Activated gamma-delta T cell (primary cell): ENCODE results near the gene KRT79.

Experiments
- DNase-seq: peaks from one replicate; lab custom pipeline; 2025; lab: John Stamatoyannopoulos, UW

KRT79 gene

GRCh38 chr12:52819731-52820510 lies 14.2 kb downstream of the KRT79 start:
- no peak for DNase-seq

GRCh38 chr12:52818887-52819420 lies 15.2 kb downstream of the KRT79 start:
- no peak for DNase-seq

DNA sequence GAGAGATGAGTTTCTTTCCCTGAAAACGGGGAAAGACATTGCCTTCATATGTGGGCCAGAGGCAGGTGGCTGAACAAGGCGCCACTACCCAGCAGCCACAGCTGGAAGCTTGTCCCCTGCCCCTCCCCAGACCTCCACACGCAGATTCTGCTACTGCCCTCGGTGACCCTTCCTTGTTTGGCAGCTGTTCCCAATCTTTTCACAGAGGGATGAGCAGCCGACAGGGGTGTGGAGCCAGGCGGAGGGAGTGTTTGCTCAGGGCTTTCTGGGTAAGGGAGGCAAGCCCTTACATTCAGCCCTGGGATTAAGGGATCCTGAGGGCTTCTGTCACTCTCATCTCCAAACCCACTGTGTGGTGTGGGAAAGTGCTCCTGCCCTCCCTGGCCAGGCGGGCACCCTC lies 15.7 kb downstream of the KRT79 start:
- no peak for DNase-seq

DNA sequence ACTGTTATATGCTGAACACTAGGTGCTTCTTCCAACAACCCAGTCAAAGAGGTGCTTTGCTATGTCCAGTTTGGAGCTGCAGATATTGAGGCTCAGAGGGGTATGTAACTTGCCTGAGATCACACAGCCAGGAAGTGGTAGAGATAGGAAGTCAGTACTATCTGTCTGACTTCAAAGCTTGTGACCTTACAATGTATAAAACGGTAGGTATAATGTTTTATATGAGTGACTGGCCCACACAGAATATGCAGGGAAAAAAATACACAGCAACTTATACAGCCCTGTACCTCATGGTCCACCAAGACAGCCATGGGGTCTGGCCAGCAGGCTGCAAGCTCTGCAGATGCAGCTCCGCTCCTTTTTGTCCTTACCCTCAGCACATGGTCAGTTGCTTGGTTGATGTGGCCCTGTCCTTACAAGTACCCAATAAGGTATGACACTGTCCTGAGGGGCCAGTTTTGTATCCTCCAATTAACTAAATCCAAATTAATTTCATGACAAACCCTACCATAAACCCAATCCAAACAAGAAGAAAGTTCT lies 16.3 kb downstream of the KRT79 start:
- DNase-seq = no peak

- DNase-seq = no peak
Observed at GRCh38 chr12:52817003-52817698, 17.0 kb downstream of the KRT79 start.

DNA sequence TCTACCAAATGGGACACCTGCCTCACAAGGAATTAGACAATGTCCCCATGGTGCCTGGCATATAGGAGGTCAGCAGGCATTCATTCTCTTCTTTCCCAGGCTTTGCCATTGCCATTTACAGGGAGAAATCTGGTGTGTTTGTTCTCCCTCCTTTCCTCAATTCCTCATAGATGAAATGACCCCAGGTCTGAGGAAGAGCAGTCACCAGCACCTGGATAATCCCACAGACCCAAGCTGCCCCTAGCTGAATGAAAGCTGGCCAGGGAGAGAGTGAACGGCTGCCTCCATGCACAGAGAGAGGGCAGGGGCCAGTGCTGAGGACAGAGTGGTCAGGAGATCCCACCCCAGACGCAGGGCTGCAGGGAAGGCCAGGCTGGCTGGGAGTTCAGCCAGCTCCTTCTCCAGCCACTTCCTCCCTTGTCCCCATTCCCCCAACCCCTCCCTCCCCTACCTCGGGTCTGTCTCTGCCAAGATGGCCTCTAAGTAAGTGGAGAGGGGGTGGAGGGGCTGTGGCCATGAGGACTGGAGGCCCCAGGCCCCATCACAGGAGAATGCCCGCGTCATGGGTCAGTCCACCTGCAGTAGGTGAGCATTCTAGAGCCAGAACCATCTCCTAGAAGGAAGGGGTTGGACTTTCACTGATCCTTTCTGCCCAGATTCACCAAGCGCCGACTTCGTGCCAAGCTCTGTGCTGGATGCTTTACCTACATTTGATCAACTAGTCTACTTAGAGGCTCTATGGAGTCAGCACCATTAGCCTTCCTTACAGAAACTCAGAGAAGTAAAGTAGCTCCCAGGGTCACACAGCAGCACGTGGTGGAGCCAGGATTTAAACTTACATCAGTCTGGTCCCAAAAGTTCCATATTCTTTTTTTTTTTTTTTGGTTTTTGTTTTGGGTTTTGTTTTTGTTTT lies 18.2 kb downstream of the KRT79 start:
- no peak for DNase-seq

- no peak for DNase-seq
Observed at GRCh38 chr12:52815161-52815560, 18.9 kb downstream of the KRT79 start.

GRCh38 chr12:52814710-52815155 lies 19.4 kb downstream of the KRT79 start:
- DNase-seq = no peak

DNA sequence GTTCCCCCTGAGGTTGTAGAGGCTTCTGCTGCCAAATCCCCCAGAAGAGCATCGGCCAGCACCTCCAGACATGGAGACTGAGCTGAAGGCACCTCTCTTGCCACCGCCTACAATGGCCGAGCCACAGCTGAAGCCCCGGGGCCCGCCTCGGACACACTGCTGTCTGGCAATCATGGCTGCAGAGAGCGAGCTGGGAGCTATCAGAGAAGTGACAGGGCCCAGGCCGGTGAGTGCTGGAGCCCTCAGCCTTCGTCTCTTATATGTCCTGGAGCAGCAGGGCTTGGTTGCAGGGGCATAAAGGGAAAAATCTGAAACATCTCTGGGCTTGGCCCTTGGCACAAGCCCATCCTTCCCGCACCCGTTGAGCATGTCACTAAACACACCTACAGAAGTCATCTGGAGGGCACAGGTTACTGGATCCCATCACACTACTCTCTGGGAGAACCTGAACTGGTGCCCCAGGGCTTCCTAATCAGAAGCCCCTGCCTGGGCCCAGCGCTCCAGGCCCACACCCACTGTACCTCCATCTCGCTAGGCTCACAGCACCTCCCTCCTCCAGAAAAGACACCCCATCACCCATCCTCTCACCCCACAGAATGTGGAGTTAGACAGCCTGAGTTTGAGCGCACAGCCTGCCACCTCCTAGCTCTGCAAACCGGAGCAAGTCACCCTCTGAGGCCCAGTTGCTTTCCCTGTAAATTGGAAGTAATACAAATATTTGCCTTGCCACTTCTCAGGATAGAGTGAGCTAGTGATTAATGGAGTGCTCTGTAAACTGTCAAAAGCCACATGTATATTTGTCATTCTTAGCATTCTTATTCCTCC lies 20.0 kb downstream of the KRT79 start, which contains the start of gene KRT4:
KRT4 (minus strand) TSS at position 232 of the 825 bp plus-strand sequence; CDS start at position 174, 58 bp downstream.
- no peak for DNase-seq

- no peak for DNase-seq
Observed at GRCh38 chr12:52813203-52813819, 20.8 kb downstream of the KRT79 start.

DNA sequence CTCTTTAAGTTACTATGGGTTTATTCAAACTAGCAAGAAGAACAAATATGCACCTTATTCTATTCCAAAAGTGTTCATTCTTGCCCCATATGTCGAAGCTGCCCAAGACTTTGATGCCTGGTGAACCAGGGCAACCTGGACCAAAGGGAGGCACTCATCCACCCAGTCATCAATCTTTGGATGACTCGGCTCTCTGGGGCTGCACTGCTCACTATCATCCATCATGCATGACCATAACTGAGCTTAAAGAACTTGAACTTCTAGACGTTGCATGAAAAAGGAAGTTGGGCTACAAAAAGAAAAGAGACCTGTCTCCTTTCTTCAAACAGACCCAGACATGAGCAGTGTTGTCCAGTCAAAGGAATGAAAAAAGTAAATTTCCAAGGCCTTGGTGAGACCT lies 21.4 kb downstream of the KRT79 start:
- DNase-seq = no peak

- no peak for DNase-seq
Observed at GRCh38 chr12:52812073-52812400, 22.1 kb downstream of the KRT79 start.

DNA sequence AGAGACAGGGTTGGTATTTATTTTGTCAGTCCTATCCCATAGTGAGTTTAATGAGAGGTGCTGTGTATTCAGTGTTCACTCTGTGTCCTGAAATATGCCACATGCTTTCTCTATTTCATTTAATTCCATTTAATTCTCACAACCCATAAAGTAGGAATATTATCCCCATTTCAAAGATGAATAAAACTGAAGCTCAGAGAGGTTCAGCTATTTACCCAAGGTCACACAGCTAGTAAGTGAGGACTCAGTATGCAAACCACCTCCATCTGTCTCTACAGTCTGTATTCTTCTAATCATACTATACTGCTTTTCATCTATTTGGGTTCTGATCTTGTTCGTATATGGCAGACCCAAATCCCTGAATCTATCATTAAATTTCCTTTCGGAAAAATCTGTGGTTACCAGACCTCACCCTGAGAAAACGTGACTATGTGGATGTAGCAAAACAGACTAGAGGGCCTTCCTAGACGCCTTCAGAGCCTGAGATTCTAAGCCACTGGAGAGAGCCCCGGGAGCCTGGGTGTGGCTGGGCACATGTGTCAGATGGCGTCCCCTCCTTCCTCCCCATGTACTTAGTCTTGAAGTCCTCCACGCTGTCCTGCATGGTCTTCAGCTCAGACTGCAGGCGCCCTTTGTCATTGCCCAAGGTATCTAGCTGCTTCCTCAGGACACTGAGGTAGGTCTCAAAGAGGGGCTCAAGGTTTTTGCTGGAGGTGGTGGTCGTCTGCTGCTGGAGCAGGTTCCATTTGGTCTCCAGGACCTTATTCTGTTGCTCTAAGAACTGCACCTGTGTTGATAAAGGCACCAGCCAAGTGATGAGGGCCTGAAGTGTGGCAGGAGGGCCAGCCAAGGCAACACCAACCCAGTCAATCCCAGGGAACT lies 22.7 kb downstream of the KRT79 start:
- DNase-seq = no peak

- DNase-seq = no peak
Observed at GRCh38 chr12:52810554-52810953, 23.6 kb downstream of the KRT79 start.

DNA sequence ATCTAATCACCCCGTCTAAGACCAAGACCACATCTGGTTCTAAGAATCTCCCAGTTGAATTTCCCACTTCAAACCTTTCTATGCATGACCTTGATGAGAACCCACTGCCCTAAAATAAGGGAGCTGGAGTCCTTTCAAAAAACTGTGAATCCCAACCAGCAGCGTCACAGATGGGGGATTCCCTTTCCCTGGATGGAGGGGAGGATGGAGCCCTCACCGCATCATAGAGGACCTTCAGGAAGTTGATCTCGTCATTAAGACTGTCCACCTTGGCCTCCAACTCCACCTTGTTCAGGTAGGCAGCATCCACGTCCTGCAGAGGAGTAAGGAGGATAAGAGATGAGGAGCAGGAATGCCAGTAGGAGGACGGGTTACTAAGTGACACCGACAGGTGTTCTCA lies 24.9 kb downstream of the KRT79 start:
- no peak for DNase-seq

GRCh38 chr12:52808573-52809160 lies 25.4 kb downstream of the KRT79 start:
- DNase-seq = no peak

DNA sequence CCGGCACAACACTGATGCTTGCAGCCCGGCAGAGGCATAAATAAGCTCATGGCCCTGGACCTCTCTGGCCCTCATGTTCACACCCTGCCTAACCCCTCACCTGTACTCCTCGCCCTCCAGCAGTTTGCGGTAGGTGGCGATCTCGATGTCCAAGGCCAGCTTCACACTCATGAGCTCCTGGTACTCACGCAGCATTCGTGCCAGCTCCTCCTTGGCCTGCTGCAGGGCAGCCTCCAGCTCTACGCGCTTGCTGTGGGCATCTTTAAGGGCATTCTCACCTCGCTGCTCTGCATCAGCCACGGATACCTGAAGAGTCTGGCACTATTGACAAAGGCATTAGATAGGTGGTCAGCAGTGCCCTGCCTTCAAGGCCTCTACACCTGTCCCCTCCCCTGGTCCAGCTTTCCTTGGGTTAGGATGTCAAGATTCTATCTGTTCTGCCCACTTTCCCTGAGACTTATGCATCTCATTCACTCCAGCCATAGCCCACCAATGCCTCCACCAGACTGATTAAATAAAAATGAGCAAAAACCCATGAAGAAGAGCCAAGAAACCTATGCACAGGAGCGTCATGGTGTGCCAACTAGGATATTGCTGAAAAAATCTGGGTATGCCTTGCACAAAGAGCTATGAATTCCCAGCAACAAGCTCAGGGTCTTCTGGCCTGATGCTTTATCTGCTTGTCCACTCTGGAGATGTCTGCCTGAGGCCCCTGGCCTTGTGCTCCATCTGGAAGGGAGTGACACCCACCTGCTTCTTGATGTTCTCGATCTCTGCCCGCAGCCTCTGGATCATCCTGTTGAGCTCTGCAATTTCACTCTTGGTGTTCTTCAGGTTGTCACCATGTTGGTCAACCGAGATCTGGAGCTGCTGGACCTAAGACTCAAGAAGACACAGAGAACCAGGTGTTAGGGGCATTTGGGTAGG lies 26.3 kb downstream of the KRT79 start:
- DNase-seq = no peak
